ENCODE measurements around the gene PPARA. TPM values are rescaled to one million over a fixed set of nuclear protein-coding genes. Genes with fewer than 3 reads are reported as not detected.
A peak's percentile ranks its signal among the peaks of the same experiment; 100 is the strongest.

The PPARA gene
- total and polyA plus RNA-seq, 2 of the 4 experiments (the other 2 are of a cell fraction), result 3.1 to 7.0 TPM

DNA sequence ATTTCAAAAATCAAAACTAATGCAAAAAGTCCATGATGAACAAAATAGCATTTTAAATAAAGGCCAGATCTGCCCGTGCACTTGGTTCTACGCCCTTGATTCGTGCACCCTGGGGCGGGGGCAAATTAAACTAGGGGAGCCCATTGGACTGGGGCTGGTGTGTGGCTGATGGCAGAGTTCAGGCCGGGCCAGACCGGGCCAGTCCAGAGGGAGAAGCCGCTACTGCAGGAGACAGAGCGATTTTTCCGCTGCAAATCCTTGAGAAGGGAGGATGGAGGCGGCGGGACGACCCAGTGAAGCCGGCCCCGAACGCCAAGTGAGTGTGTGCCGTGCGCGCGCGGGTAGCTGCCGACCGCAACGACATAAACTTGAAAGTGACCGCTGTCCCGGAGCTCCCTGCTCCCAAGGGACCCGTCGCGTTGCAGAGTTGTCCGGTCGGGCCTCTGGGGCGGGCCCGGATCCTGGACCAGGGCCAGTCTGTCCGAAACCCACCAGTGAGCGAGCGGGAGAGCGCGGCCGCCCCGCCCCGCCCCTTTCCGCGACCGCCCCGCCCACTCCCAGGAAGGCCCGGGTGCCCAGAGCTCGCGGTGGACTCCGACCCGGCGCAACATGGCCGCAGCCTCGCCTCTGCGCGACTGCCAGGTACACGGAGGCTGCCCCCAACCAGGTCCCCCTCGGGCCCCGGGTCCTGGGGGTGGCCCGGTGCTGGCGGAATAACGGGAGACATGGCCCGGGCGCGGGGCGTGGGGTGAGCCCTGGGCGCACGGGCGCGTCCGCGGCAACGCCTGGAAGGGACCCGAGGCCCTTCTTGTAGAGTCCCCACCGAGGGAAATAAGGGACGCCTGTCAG lies 117.3 kb downstream of the PPARA start, which contains the start of gene TTC38:
TSS of gene TTC38 (plus strand) at position 578 of the 849 bp plus-strand sequence. CDS start at position 610, 32 bp downstream.
- peak within 1 kb of the TSS; percentile 73 for H4K91ac ChIP-seq (ENCODE audit: insufficient read depth, low read depth, low read length)
- no TSS peak for BruUV-seq (replicated peaks)
- WGBS, 2 experiments (ENCODE audit: extremely low coverage in 2 of 2, insufficient read length in 1 of 2), result 0% methylated on average over 44 of the region's 74 CpGs; no CpG with 5 or more reads in 1 of the 2 experiments
- CTCF ChIA-PET, result interaction anchor here (1.0 kb wide), 1 partner anchor 9 kb away, joined by 5 read pairs; no protein-coding TSS in a partner anchor
- peak within 1 kb of the TSS; percentile 78 for H3K9ac ChIP-seq (ENCODE audit: low read depth, low read length)
- peak within 1 kb of the TSS; percentile 56 for H2BK5ac ChIP-seq (ENCODE audit: low read depth, low read length, poor library complexity, severe bottlenecking)
- intact Hi-C loops (cut with micrococcal nuclease), result loop anchor here (2.0 kb wide), 1 partner anchor 117 kb away; the partner anchor contains the start of gene PPARA
- in situ Hi-C loops (cut with MboI; ENCODE audit: low sequenced_read_pairs), result no loop called here
- H3K79me1 ChIP-seq (ENCODE audit: low read depth in 1 of 2, low read length in 2 of 2), result peaks cover 15 to 24% of the 10 kb centered on the region in 2 experiments
- H3K18ac ChIP-seq (ENCODE audit: low read depth, low read length), result peak within 1 kb of the TSS; percentile 10; the same call in 1 of the 2 replicates
- H3K56ac ChIP-seq (ENCODE audit: extremely low read depth, insufficient read depth, low read length), result peak within 1 kb of the TSS; percentile 68
- peak within 1 kb of the TSS; percentile 98 for H3K14ac ChIP-seq (replicated peaks; ENCODE audit: low read depth, low read length)
- dilution Hi-C loops (cut with HindIII; ENCODE audit: low sequenced_read_pairs, unreplicated experiment), result no loop called here
- no peak within 1 kb of the TSS for H2BK120ac ChIP-seq (ENCODE audit: low read depth, low read length)
- H2AFZ ChIP-seq (replicated peaks; ENCODE audit: low read length, poor library complexity), result peak within 1 kb of the TSS; percentile 100
- 0 out of 2 replicates have a peak, but pooled peaks cover 5% of the 10 kb centered on the region for H4K20me1 ChIP-seq (ENCODE audit: insufficient read depth, low read length)
- peaks cover 12% of the 10 kb centered on the region for H3K36me3 ChIP-seq (ENCODE audit: control insufficient read depth, insufficient read depth, low read length)
- H2AK5ac ChIP-seq (ENCODE audit: low read depth, low read length), result peak within 1 kb of the TSS; percentile 84
- H4K8ac ChIP-seq (ENCODE audit: low read depth in 2 of 2, low read length in 2 of 2), result peak within 1 kb of the TSS; percentile 40 to 93
- POLR2A ChIA-PET (ENCODE audit: unreplicated experiment), result interaction anchor here (0.7 to 1.0 kb wide), 2 partner anchors 17 to 23 kb away, joined by 3 to 4 read pairs; partner anchors contain the start of gene CDPF1
- peak within 1 kb of the TSS; percentile 77 for H4K5ac ChIP-seq (ENCODE audit: low read depth, low read length)
- H3K27ac ChIP-seq (ENCODE audit: insufficient read depth, low read length), result peak within 1 kb of the TSS; percentile 64
- peaks cover 11% of the 10 kb centered on the region for H3K9me1 ChIP-seq (ENCODE audit: insufficient read depth, low read length)
- peak within 1 kb of the TSS; percentile 78 for H3K4me3 ChIP-seq (ENCODE audit: insufficient read depth, low read depth, low read length)
- H2BK15ac ChIP-seq (ENCODE audit: low read depth, low read length), result peak within 1 kb of the TSS; percentile 57; the same call in 1 of the 3 replicates
- H3K4me1 ChIP-seq (ENCODE audit: control insufficient read depth, insufficient read depth, low read length), result peaks cover 10% of the 10 kb centered on the region
- H3K4ac ChIP-seq (ENCODE audit: low read depth, low read length), result peak within 1 kb of the TSS; percentile 81
- peaks cover 4% of the 10 kb centered on the region; the same call in 1 of the 2 replicates for H3K27me3 ChIP-seq (ENCODE audit: control insufficient read depth, insufficient read depth, low read length)
- no peak within 1 kb of the TSS for H2BK20ac ChIP-seq (ENCODE audit: low read depth, low read length)
- H3K23ac ChIP-seq (ENCODE audit: low read depth, low read length), result peak within 1 kb of the TSS; percentile 95
- H3K9me3 ChIP-seq (ENCODE audit: control insufficient read depth, insufficient read depth, low read length), result peaks cover 2% of the 10 kb centered on the region; the same call in 1 of the 2 replicates
- DNase-seq, result peak; percentile 60
- peak within 1 kb of the TSS; percentile 96 for H2AK9ac ChIP-seq (replicated peaks; ENCODE audit: low read depth, low read length, poor library complexity)
- ATAC-seq (ENCODE audit: low read depth), result peak; percentile 99
- H3K4me2 ChIP-seq (ENCODE audit: low read depth, low read length), result peak within 1 kb of the TSS; percentile 91
- TF ChIP-seq FOS (IDR thresholded peaks at IDR 0.05; ENCODE audit: low read depth, low read length) (no peak), CHD1 (IDR thresholded peaks at IDR 0.05; ENCODE audit: low read depth, low read length) (no peak), MAZ (IDR thresholded peaks at IDR 0.05; ENCODE audit: borderline replicate concordance, low read depth, low read length) (peak; percentile 44; the same call in 1 of the 2 replicates), POLR2A (IDR thresholded peaks at IDR 0.05; ENCODE audit: low read depth, low read length) (peak; percentile 37; the same call in 1 of the 2 replicates), RAD21 (IDR thresholded peaks at IDR 0.05; ENCODE audit: low read length) (no peak; the same call in 1 of the 2 replicates)
- TF ChIP-seq, protein P1, sequence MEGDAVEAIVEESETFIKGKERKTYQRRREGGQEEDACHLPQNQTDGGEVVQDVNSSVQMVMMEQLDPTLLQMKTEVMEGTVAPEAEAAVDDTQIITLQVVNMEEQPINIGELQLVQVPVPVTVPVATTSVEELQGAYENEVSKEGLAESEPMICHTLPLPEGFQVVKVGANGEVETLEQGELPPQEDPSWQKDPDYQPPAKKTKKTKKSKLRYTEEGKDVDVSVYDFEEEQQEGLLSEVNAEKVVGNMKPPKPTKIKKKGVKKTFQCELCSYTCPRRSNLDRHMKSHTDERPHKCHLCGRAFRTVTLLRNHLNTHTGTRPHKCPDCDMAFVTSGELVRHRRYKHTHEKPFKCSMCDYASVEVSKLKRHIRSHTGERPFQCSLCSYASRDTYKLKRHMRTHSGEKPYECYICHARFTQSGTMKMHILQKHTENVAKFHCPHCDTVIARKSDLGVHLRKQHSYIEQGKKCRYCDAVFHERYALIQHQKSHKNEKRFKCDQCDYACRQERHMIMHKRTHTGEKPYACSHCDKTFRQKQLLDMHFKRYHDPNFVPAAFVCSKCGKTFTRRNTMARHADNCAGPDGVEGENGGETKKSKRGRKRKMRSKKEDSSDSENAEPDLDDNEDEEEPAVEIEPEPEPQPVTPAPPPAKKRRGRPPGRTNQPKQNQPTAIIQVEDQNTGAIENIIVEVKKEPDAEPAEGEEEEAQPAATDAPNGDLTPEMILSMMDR (conservative IDR thresholded peaks at IDR 0.05; ENCODE audit: low read depth, low read length), result no peak

Data from IMR-90 (cell line).